Measurements from ENCODE around the gene RAB31. TPM values are rescaled to one million over a fixed set of nuclear protein-coding genes. Genes with fewer than 3 reads are reported as not detected.

RAB31 gene
- total RNA-seq, 1 donor from 2014 or later: 19.0 TPM

GRCh38 chr18:9691235-9691634 is 16.9 kb upstream of the RAB31 start:
- DNase-seq (ENCODE audit: low read depth): no peak

GRCh38 chr18:9694174-9694573 is 13.9 kb upstream of the RAB31 start:
- no peak for DNase-seq (ENCODE audit: low read depth)

GRCh38 chr18:9694952-9695495 is 13.1 kb upstream of the RAB31 start:
- DNase-seq (ENCODE audit: low read depth): no peak

- no peak for DNase-seq (ENCODE audit: low read depth)
These were observed 12.5 kb upstream of the RAB31 start for GRCh38 chr18:9695605-9696004.

- DNase-seq (ENCODE audit: low read depth): no peak
These were observed 12.0 kb upstream of the RAB31 start for GRCh38 chr18:9696112-9696511.

GRCh38 chr18:9696701-9697100 is 11.4 kb upstream of the RAB31 start:
- no peak for DNase-seq (ENCODE audit: low read depth)

- DNase-seq (ENCODE audit: low read depth): no peak
These were observed 11.0 kb upstream of the RAB31 start for GRCh38 chr18:9697121-9697520.

- no peak for DNase-seq (ENCODE audit: low read depth)
These were observed 9.6 kb upstream of the RAB31 start for GRCh38 chr18:9698497-9698896.

GRCh38 chr18:9700261-9700796 is 7.8 kb upstream of the RAB31 start:
- DNase-seq (ENCODE audit: low read depth): no peak

- DNase-seq (ENCODE audit: low read depth): no peak
These were observed 6.3 kb upstream of the RAB31 start for GRCh38 chr18:9701609-9702349.

- DNase-seq (ENCODE audit: low read depth): no peak
These were observed 3.6 kb upstream of the RAB31 start for GRCh38 chr18:9704233-9705118.

GRCh38 chr18:9705183-9705829 is 2.8 kb upstream of the RAB31 start:
- DNase-seq (ENCODE audit: low read depth): no peak

- no peak for DNase-seq (ENCODE audit: low read depth)
These were observed 1.8 kb upstream of the RAB31 start for GRCh38 chr18:9706081-9706935.

GRCh38 chr18:9707381-9708056 is 582 bp upstream of the RAB31 start:
- no peak for DNase-seq (ENCODE audit: low read depth)

GRCh38 chr18:9708434-9709303 is 568 bp downstream of the RAB31 start:
- DNase-seq (ENCODE audit: low read depth): no peak

GRCh38 chr18:9709304-9709877 is 1.3 kb downstream of the RAB31 start:
- no peak for DNase-seq (ENCODE audit: low read depth)

GRCh38 chr18:9710037-9710436 is 1.9 kb downstream of the RAB31 start:
- DNase-seq (ENCODE audit: low read depth): no peak

- DNase-seq (ENCODE audit: low read depth): no peak
These were observed 3.4 kb downstream of the RAB31 start for GRCh38 chr18:9711361-9712129.
